Liver (tissue), 4 donors: ENCODE data around the gene DPY19L2. TPM values are rescaled to one million over a fixed set of nuclear protein-coding genes. Genes with fewer than 3 reads are reported as not detected.

Source experiments
- polyA plus RNA-seq, 2 donors: library from polyadenylated mRNA; stranded (reverse) in 1 of 2; unstranded in 1 of 2; fragments of 200-250 nt in 1 of 2; fragments of >200 nt in 1 of 2; fragmentation: Nextera tagmentation in 1 of 2; extraction: Ambion mirVana in 1 of 2; gene quantifications; one replicate each; pipeline versions ENCODE4 v1.2.1 to v1.2.3, GENCODE V29; 2013 to 2015
- total RNA-seq, 2 donors: library from RNA; depleted of rRNA; stranded (reverse); fragments of >200 nt; gene quantifications; one replicate each; pipeline ENCODE4 v1.2.3, GENCODE V29; 2014
- donor health status: healthy.
- donor health status: healthy.
- donor health status: healthy.

DPY19L2 gene
- total and polyA plus RNA-seq, 4 donors, result 0.13 to 2.8 (median 0.32) TPM

Other genes with a start within 250 kb of the DPY19L2 start
- 10 to 100 TPM in 1 of 2 donors, 1 to 10 TPM in 1; 6.0 to 11.4 TPM for gene RXYLT1, start 111.4 kb upstream of the DPY19L2 start, total RNA-seq
- 10 to 100 TPM in 1 of 2 donors, 1 to 10 TPM in 1; 9.5 to 12.2 TPM for gene RXYLT1, start 111.4 kb upstream of the DPY19L2 start, polyA plus RNA-seq
- 1 to 10 TPM in 1 of 2 donors, under 1 TPM in 1; 0.51 to 1.3 TPM for gene SRGAP1, start 176.2 kb upstream of the DPY19L2 start, total RNA-seq
- gene SRGAP1, start 176.2 kb upstream of the DPY19L2 start, polyA plus RNA-seq, result 1 to 10 TPM in 1 of 2 donors, under 1 TPM in 1; 0.28 to 1.2 TPM